CD8-positive, alpha-beta memory T cell (primary cell): ENCODE results near the gene SEC14L2. TPM values are rescaled to one million over a fixed set of nuclear protein-coding genes. Genes with fewer than 3 reads are reported as not detected.

Experiments
- CTCF ChIA-PET: fragments of 350-600 bp; sonication (Branson Sonifier 250); formaldehyde crosslinking; loops from one replicate; lab custom pipeline; 2021; ENCODE audit warnings: antibody characterized with exemption; lab: Charles Lee
- POLR2A ChIA-PET: fragments of 350-600 bp; sonication (Branson Sonifier 250); formaldehyde crosslinking; loops from one replicate; lab custom pipeline; 2021; ENCODE audit warnings: antibody characterized with exemption; lab: Charles Lee
- DNase-seq, 5 donors: peaks; one replicate each; pipeline versions ENCODE4 v3.0.0 to v3.0.0-alpha.2; 2020 to 2022; ENCODE audit warnings: mixed read lengths in 1 of 5
- H3K27ac ChIP-seq: one replicate; pipeline ENCODE4 v1.7.0; 2013; ENCODE audit warnings: low read depth, mild to moderate bottlenecking, low read length, moderate library complexity
- H3K27me3 ChIP-seq: 2 replicates; pipeline ENCODE4 v1.7.0; 2013; ENCODE audit warnings: low read length, mild to moderate bottlenecking; ENCODE audit not compliant: insufficient read depth, poor library complexity, severe bottlenecking
- H3K36me3 ChIP-seq: 2 replicates; pipeline ENCODE4 v1.7.0; 2013; ENCODE audit warnings: mild to moderate bottlenecking, low read length, moderate library complexity; ENCODE audit not compliant: insufficient read depth
- H3K4me1 ChIP-seq: 2 replicates; pipeline ENCODE4 v1.7.0; 2013; ENCODE audit warnings: mild to moderate bottlenecking, low read length, moderate library complexity; ENCODE audit not compliant: insufficient read depth
- H3K4me3 ChIP-seq: 2 replicates; pipeline ENCODE4 v1.7.0; 2013; ENCODE audit warnings: mild to moderate bottlenecking, low read length
- H3K9me3 ChIP-seq: 2 replicates; pipeline ENCODE4 v1.7.0; 2013; ENCODE audit warnings: mild to moderate bottlenecking, low read length
- H3K27ac Mint-ChIP-seq, 8 donors: one replicate each; pipeline ENCODE4 v1.8.0; 2020 to 2021; ENCODE audit warnings: mixed read lengths in 8 of 8, mild to moderate bottlenecking in 6 of 8, inconsistent platforms in 3 of 8, moderate library complexity in 3 of 8
- H3K27me3 Mint-ChIP-seq, 2 donors: one replicate each; pipeline ENCODE4 v1.8.0; 2020 to 2021; ENCODE audit warnings: mixed read lengths in 2 of 2, mild to moderate bottlenecking in 1 of 2, moderate library complexity in 1 of 2
- H3K36me3 Mint-ChIP-seq, 3 donors: one replicate each; pipeline ENCODE4 v1.8.0; 2020 to 2021; ENCODE audit warnings: mixed read lengths in 3 of 3, inconsistent platforms in 1 of 3, mild to moderate bottlenecking in 1 of 3
- H3K4me1 Mint-ChIP-seq, 3 donors: one replicate each; pipeline ENCODE4 v1.8.0; 2020 to 2021; ENCODE audit warnings: mixed read lengths in 3 of 3, inconsistent platforms in 1 of 3, mild to moderate bottlenecking in 1 of 3
- H3K4me3 Mint-ChIP-seq, 7 donors: one replicate each; pipeline ENCODE4 v1.8.0; 2020 to 2021; ENCODE audit warnings: mixed read lengths in 7 of 7, mild to moderate bottlenecking in 6 of 7, moderate library complexity in 4 of 7, inconsistent platforms in 2 of 7
- H3K9me3 Mint-ChIP-seq, 5 donors: one replicate each; pipeline ENCODE4 v1.8.0; 2020 to 2022; ENCODE audit warnings: mixed read lengths in 5 of 5, mild to moderate bottlenecking in 3 of 5, moderate library complexity in 2 of 5, inconsistent platforms in 1 of 5
- polyA plus RNA-seq: library from polyadenylated mRNA; unstranded; fragments of 300-500 nt; fragmentation: Illumina TruSeq; gene quantifications from one replicate; pipeline ENCODE4 v1.2.3, GENCODE V29; 2021
- total RNA-seq, 2 experiments: library from RNA; stranded (reverse); gene quantifications; one replicate each; pipeline ENCODE4 v1.2.3, GENCODE V29; 2021

The SEC14L2 gene
- total and polyA plus RNA-seq, 3 experiments from 2014 or later, result 4.4 to 4.9 (median 4.6) TPM

DNA sequence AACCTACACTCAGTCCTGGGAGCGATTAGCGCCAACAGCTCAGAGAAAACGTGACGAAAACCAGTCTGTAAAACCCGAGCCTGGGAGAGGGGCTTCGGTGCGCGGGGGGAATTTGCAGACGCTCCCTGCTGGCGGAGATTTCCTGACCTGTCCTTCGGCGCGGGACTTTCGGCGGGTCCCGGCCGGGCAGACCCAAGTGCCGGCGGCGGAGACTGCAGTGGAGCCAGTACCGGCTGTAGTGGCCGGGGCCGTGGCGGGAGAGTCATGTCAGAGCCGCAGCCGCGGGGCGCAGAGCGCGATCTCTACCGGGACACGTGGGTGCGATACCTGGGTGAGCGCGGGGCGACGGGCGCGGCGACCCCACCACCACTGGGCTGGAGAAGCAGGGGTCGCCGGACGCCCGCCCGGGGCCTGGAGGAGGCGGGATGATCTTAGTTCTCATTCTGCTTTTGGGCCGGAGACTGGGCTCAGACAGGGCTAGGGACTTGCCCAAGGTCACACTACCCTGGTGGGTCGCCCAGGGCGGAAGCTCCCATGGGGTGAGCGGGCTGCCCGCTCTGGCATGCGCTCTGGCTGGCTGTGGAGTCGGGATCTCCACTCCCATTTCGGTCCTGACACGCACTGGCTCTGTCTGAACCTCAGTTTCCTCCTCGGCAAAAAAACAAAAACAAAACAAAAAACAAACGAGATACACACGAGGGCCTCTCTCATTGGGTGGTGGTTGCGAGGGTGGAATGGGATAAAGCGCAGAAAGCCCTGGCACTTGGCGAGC, 29.0 kb downstream of the SEC14L2 start, which contains the start of gene MTFP1:
Gene MTFP1 (plus strand): TSS at position 153 of the 772 bp plus-strand sequence. CDS start 112 bp downstream, at position 265.
- H3K9me3 ChIP-seq, result no peaks in the 10 kb centered on the region
- peak within 1 kb of the TSS; percentile 93 to 100 (median 98) for H3K27ac Mint-ChIP-seq
- no peaks in the 10 kb centered on the region for H3K27me3 ChIP-seq
- peak within 1 kb of the TSS; percentile 81 for H3K27ac ChIP-seq
- H3K27me3 Mint-ChIP-seq, result no peaks in the 10 kb centered on the region
- no peaks in the 10 kb centered on the region for H3K36me3 ChIP-seq
- H3K9me3 Mint-ChIP-seq, result no peaks in the 10 kb centered on the region
- peak within 1 kb of the TSS; percentile 91 to 98 (median 97) for H3K4me3 Mint-ChIP-seq
- POLR2A ChIA-PET, result interaction anchor here (0.7 to 3.2 kb wide), 3 partner anchors 9 to 119 kb away, joined by 3 to 16 read pairs (median 3); partner anchors contain the start of genes CCDC157 and SF3A1
- peak within 1 kb of the TSS; percentile 73 for H3K4me3 ChIP-seq
- peak; percentile 41 to 64 (median 55) for DNase-seq
- peaks cover 44% of the 10 kb centered on the region for H3K4me1 ChIP-seq
- H3K4me1 Mint-ChIP-seq, result peaks cover 49 to 61% (median 59%) of the 10 kb centered on the region in 3 donors
- CTCF ChIA-PET, result interaction anchor here (0.8 to 5.9 kb wide), 19 partner anchors 8 to 321 kb away, joined by 3 to 37 read pairs (median 4); partner anchors contain the start of genes CASTOR1 and SEC14L2
- peaks cover 0 to 42% (median 5%) of the 10 kb centered on the region in 3 donors for H3K36me3 Mint-ChIP-seq

DNA sequence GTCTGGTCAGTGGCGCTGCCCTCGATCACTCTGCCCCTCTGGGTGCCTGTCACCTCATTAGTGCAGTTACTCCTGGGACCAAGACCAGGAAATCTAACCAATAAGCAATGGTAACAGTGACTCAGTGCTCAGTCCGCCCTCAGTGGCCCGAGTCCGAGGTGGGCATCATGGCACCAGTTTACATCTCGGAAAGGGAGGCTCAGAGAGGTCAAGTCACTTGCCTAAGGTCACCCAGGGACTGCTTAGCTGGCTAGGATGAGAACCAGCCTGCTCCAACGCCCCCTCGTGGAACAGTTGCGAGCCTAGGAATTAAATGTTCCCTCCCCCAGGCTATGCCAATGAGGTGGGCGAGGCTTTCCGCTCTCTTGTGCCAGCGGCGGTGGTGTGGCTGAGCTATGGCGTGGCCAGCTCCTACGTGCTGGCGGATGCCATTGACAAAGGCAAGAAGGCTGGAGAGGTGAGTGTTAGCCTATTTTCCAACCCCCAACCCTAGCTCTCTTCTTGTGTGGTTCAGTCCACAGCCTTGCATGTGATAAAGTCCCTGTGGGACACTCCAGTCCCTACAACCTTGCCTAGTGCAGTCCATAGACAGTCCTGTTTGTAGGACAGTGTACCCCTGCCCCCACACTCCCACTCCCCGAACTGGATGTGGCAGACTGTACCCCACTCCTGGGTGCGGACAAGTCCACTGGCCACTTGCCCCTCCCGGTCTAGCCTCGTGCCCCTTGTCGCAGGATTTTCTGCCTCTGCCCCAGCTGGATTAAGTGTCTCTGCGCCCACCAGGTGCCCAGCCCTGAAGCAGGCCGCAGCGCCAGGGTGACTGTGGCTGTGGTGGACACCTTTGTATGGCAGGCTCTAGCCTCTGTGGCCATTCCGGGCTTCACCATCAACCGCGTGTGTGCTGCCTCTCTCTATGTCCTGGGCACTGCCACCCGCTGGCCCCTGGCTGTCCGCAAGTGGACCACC, 29.9 kb downstream of the SEC14L2 start:
- H3K27ac Mint-ChIP-seq, result peak overlapping the region; percentile 91 to 100 (median 97)
- H3K9me3 ChIP-seq, result no peaks in the 10 kb centered on the region
- H3K4me1 ChIP-seq, result peaks cover 44% of the 10 kb centered on the region
- peaks cover 49 to 57% (median 56%) of the 10 kb centered on the region in 3 donors for H3K4me1 Mint-ChIP-seq
- H3K4me3 Mint-ChIP-seq, result peak overlapping the region; percentile 91 to 98 (median 95)
- H3K27me3 Mint-ChIP-seq, result no peaks in the 10 kb centered on the region
- ChIA-PET CTCF (interaction anchor here (0.8 to 5.9 kb wide), 14 partner anchors 11 to 322 kb away, joined by 3 to 37 read pairs (median 4); partner anchors contain the start of genes RNF215 and SEC14L2), POLR2A (interaction anchor here (1.4 to 3.2 kb wide), 2 partner anchors 8 to 70 kb away, joined by 3 to 16 read pairs; partner anchors contain the start of genes CCDC157 and SF3A1)
- H3K27ac ChIP-seq, result peak overlapping the region; percentile 81
- peak; percentile 80 to 91 (median 87) for DNase-seq
- H3K9me3 Mint-ChIP-seq, result no peaks in the 10 kb centered on the region
- no peaks in the 10 kb centered on the region for H3K27me3 ChIP-seq
- H3K36me3 ChIP-seq, result no peaks in the 10 kb centered on the region
- peaks cover 0 to 38% (median 5%) of the 10 kb centered on the region in 3 donors for H3K36me3 Mint-ChIP-seq
- peak overlapping the region; percentile 70 for H3K4me3 ChIP-seq

DNA sequence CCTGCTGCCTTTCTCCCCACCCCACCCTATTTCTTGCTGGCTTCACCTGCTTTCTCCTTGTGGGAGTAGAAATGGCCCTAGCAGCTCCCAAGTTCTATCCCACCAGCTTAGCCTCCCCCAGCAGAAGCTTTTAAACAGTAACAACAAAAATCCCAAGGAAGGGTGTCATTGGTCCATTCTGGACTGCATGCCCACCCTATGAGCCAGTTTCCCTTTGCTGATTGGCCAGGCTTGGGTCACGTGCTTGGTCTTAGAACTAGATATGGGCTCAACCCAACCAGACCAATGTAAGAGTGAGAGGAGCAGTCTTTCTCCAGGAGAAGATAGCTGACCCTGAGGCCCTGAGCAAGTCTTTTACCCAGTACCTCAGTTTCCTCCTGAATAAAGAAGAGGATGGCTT, 31.1 kb downstream of the SEC14L2 start:
- CTCF ChIA-PET, result interaction anchor here (1.4 to 5.9 kb wide), 2 partner anchors 10 to 41 kb away, joined by 5 to 37 read pairs; partner anchors contain the start of gene RNF215
- Mint-ChIP-seq H3K36me3 (peaks cover 0 to 34% (median 5%) of the 10 kb centered on the region in 3 donors), H3K4me1 (peaks cover 38 to 45% (median 44%) of the 10 kb centered on the region in 3 donors), H3K9me3 (no peaks in the 10 kb centered on the region), H3K4me3 (no peak overlapping the region), H3K27ac (peak overlapping the region in 6 of 8 donors; percentile 26 to 99 (median 75)), H3K27me3 (no peaks in the 10 kb centered on the region)
- H3K4me3 ChIP-seq, result no peak overlapping the region
- POLR2A ChIA-PET, result no interaction called here
- H3K36me3 ChIP-seq, result no peaks in the 10 kb centered on the region
- no peak overlapping the region for H3K27ac ChIP-seq
- DNase-seq, result no peak
- no peaks in the 10 kb centered on the region for H3K9me3 ChIP-seq
- H3K4me1 ChIP-seq, result peaks cover 33% of the 10 kb centered on the region
- H3K27me3 ChIP-seq, result no peaks in the 10 kb centered on the region

DNA sequence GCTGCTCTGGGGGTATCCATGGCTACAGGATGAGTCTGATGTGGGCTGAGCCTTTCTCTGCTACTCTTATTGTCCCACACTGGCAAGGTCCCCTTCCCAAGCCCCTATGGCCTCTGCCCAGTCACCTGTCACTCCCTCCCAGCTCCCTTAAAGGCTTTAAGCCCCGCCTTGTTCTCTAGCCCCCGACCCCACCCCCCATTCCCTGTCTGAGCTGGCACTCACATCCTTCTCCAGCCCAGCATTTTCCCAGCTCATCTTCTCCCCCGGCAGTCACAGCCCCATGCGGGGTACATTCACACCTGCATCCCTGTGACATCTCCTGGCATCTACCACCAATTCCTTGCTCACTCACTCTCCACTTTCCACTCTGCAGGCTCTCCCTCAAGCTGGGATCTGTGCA, 33.1 kb downstream of the SEC14L2 start:
- H3K9me3 Mint-ChIP-seq, result peaks cover 0 to 2% (median 0%) of the 10 kb centered on the region in 5 donors
- no peaks in the 10 kb centered on the region for H3K27me3 ChIP-seq
- H3K4me3 ChIP-seq, result no peak overlapping the region
- H3K27me3 Mint-ChIP-seq, result no peaks in the 10 kb centered on the region
- no peak overlapping the region for H3K4me3 Mint-ChIP-seq
- CTCF ChIA-PET, result interaction anchor here (1.2 kb wide), 1 partner anchor 13 kb away, joined by 3 read pairs; no protein-coding TSS in a partner anchor
- peaks cover 26 to 36% (median 34%) of the 10 kb centered on the region in 3 donors for H3K4me1 Mint-ChIP-seq
- H3K27ac ChIP-seq, result no peak overlapping the region
- peaks cover 28% of the 10 kb centered on the region for H3K4me1 ChIP-seq
- no peaks in the 10 kb centered on the region for H3K36me3 ChIP-seq
- H3K9me3 ChIP-seq, result no peaks in the 10 kb centered on the region
- no peak for DNase-seq
- peak overlapping the region in 5 of 8 donors; percentile 30 to 83 (median 42) for H3K27ac Mint-ChIP-seq
- POLR2A ChIA-PET, result no interaction called here
- H3K36me3 Mint-ChIP-seq, result peaks cover 0 to 31% (median 5%) of the 10 kb centered on the region in 3 donors

DNA sequence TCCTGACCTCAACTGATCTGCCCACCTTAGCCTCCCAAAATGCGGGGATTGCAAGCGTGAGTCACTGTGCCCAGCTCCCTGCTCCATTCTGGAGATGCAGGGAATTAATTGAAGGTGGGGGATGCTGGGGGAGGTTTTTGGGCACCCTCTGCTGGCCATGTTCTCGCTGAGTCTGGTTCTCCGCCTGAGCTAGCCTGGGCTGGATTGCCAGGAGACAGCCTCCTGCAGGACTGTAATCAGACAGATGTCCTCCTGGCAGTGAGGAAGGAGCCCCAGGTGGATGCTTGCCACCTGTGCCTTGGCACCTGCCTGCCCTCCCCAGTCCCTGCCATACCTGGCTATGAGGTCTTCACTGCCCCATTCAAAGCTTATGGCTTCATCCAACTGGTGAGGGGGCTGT, 34.1 kb downstream of the SEC14L2 start:
- Histone ChIP-seq H3K27ac (no peak overlapping the region), H3K9me3 (no peaks in the 10 kb centered on the region), H3K27me3 (no peaks in the 10 kb centered on the region), H3K4me3 (no peak overlapping the region), H3K36me3 (no peaks in the 10 kb centered on the region), H3K4me1 (peaks cover 30% of the 10 kb centered on the region)
- Mint-ChIP-seq H3K27me3 (peaks cover 0 to 4% of the 10 kb centered on the region in 2 donors), H3K27ac (peak overlapping the region in 4 of 8 donors; percentile 23 to 80 (median 36)), H3K4me3 (no peak overlapping the region), H3K36me3 (peaks cover 6 to 32% (median 7%) of the 10 kb centered on the region in 3 donors), H3K9me3 (peaks cover 3 to 8% (median 6%) of the 10 kb centered on the region in 5 donors), H3K4me1 (peaks cover 28 to 36% (median 35%) of the 10 kb centered on the region in 3 donors)
- POLR2A ChIA-PET, result no interaction called here
- DNase-seq, result no peak
- CTCF ChIA-PET, result interaction anchor here (1.2 kb wide), 1 partner anchor 14 kb away, joined by 3 read pairs; no protein-coding TSS in a partner anchor

DNA sequence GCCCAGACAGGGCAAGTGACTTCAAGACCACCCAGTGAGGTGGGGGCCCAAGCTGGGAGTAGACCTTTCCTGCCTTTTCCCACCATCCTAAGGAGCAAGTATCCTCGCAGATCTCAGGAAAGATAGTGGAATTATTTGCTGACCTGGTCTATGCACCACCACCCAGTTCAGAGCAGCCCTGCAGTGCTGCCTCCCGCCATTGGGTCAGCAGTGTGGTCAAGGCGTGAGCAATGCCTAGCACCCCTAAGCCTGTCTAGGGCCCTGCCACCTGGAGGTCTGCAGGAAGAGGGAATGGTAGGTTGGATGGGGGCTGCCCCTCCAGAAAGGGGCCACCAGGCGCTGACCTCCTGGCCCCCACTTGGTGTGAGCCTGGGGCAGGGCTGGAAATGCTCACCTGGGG, 35.3 kb downstream of the SEC14L2 start:
- Histone ChIP-seq H3K9me3 (no peaks in the 10 kb centered on the region), H3K36me3 (no peaks in the 10 kb centered on the region), H3K4me3 (no peak overlapping the region), H3K27ac (no peak overlapping the region), H3K4me1 (peaks cover 27% of the 10 kb centered on the region), H3K27me3 (no peaks in the 10 kb centered on the region)
- ChIA-PET CTCF (interaction anchor here (3.3 kb wide), 1 partner anchor 9 kb away, joined by 23 read pairs; the partner anchor contains the start of gene MTFP1), POLR2A (no interaction called here)
- Mint-ChIP-seq H3K27ac (peak overlapping the region in 3 of 8 donors; percentile 7 to 57 (median 53)), H3K4me1 (peaks cover 21 to 32% (median 31%) of the 10 kb centered on the region in 3 donors), H3K9me3 (peaks cover 6 to 14% (median 10%) of the 10 kb centered on the region in 5 donors), H3K27me3 (peaks cover 2 to 4% of the 10 kb centered on the region in 2 donors), H3K36me3 (peaks cover 9 to 29% (median 10%) of the 10 kb centered on the region in 3 donors), H3K4me3 (no peak overlapping the region)
- no peak for DNase-seq

DNA sequence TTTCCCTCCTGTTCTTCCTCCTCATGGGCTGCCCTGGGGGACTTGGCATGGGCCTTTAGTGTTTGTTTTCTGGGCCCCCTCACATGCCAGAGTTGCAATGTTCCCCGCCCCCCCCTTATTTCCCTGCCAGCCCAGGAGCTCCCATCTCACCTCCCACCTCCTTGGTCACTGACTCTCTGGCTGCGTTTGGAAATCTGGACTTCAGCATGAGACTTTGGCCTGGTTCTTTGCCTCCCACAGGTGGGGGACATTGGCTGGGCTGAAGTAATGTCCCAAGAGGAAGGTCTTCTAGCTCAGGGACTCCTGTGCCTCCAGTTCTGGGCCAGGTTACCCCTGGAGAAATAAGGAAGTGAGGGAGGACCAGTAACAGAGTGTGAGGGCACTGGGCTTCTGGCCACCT, 35.7 kb downstream of the SEC14L2 start:
- no peak overlapping the region for H3K27ac ChIP-seq
- peaks cover 5 to 6% of the 10 kb centered on the region in 2 donors for H3K27me3 Mint-ChIP-seq
- no peak overlapping the region for H3K4me3 ChIP-seq
- POLR2A ChIA-PET, result no interaction called here
- H3K9me3 ChIP-seq, result no peaks in the 10 kb centered on the region
- CTCF ChIA-PET, result interaction anchor here (3.3 kb wide), 1 partner anchor 9 kb away, joined by 23 read pairs; the partner anchor contains the start of gene MTFP1
- DNase-seq, result no peak
- peaks cover 18 to 29% (median 27%) of the 10 kb centered on the region in 3 donors for H3K4me1 Mint-ChIP-seq
- H3K4me3 Mint-ChIP-seq, result no peak overlapping the region
- H3K27ac Mint-ChIP-seq, result peak overlapping the region in 5 of 8 donors; percentile 17 to 100 (median 43)
- peaks cover 7 to 27% (median 10%) of the 10 kb centered on the region in 3 donors for H3K36me3 Mint-ChIP-seq
- H3K36me3 ChIP-seq, result no peaks in the 10 kb centered on the region
- peaks cover 23% of the 10 kb centered on the region for H3K4me1 ChIP-seq
- no peaks in the 10 kb centered on the region for H3K27me3 ChIP-seq
- H3K9me3 Mint-ChIP-seq, result peaks cover 6 to 15% (median 10%) of the 10 kb centered on the region in 5 donors
